ENCODE measurements around the gene CERS4.

The CERS4 gene

GRCh38 chr19:8233370-8233769, 24.2 kb downstream of the CERS4 start:
- no peak for TF ChIP-seq CTCF (IDR thresholded peaks at IDR 0.05)

- TF ChIP-seq CTCF (IDR thresholded peaks at IDR 0.05): no peak
Observed at GRCh38 chr19:8237026-8237425, 27.9 kb downstream of the CERS4 start.

- no peak for TF ChIP-seq CTCF (IDR thresholded peaks at IDR 0.05)
Observed at GRCh38 chr19:8238251-8238650, 29.1 kb downstream of the CERS4 start.

GRCh38 chr19:8239528-8240273, 30.5 kb downstream of the CERS4 start:
- no peak for TF ChIP-seq CTCF (IDR thresholded peaks at IDR 0.05)

- no peak for TF ChIP-seq CTCF (IDR thresholded peaks at IDR 0.05)
Observed at GRCh38 chr19:8240274-8241229, 31.4 kb downstream of the CERS4 start.

- TF ChIP-seq CTCF (IDR thresholded peaks at IDR 0.05): no peak
Observed at GRCh38 chr19:8241646-8242045, 32.5 kb downstream of the CERS4 start.

- no peak for TF ChIP-seq CTCF (IDR thresholded peaks at IDR 0.05)
Observed at GRCh38 chr19:8242211-8242821, 33.1 kb downstream of the CERS4 start.

Measured in LNCAP (cell line).